GM23248 (cell line): ENCODE data around the gene DYNLRB1. TPM values are rescaled to one million over a fixed set of nuclear protein-coding genes. Genes with fewer than 3 reads are reported as not detected.

Experiments used
- DNase-seq: peaks from one replicate; pipeline ENCODE4 v3.0.0-alpha.2; 2015
- H2AFZ ChIP-seq: fragments of 200-600 bp; sonication (generic); 2 replicates; pipeline ENCODE4 v1.6.1; 2016; ENCODE audit warnings: antibody characterized with exemption
- H3F3A ChIP-seq: fragments of 200-600 bp; sonication (generic); 2 replicates; pipeline ENCODE4 v1.6.1; 2016; ENCODE audit warnings: mild to moderate bottlenecking, antibody characterized with exemption, mixed run types; ENCODE audit not compliant: insufficient read depth
- H3K27ac ChIP-seq: fragments of 200-600 bp; sonication (generic); 2 replicates; pipeline ENCODE4 v1.5.1; 2016; ENCODE audit warnings: mild to moderate bottlenecking
- H3K27me3 ChIP-seq: fragments of 200-600 bp; sonication (generic); replicated peaks from 2 replicates; pipeline ENCODE4 v1.6.1; 2016; ENCODE audit warnings: mild to moderate bottlenecking; ENCODE audit not compliant: insufficient read depth
- H3K36me3 ChIP-seq: fragments of 200-600 bp; sonication (generic); 2 replicates; pipeline ENCODE4 v1.6.1; 2016; ENCODE audit warnings: low read depth, mild to moderate bottlenecking
- H3K4me1 ChIP-seq: fragments of 200-600 bp; sonication (generic); 2 replicates; pipeline ENCODE4 v1.6.1; 2016; ENCODE audit warnings: mild to moderate bottlenecking; ENCODE audit not compliant: insufficient read depth
- H3K4me2 ChIP-seq: fragments of 200-600 bp; sonication (generic); one replicate; pipeline ENCODE4 v1.6.1; 2016; ENCODE audit warnings: mild to moderate bottlenecking; ENCODE audit not compliant: unreplicated experiment
- H3K4me3 ChIP-seq: fragments of 200-600 bp; sonication (generic); 2 replicates; pipeline ENCODE4 v1.5.1; 2016; ENCODE audit warnings: mild to moderate bottlenecking
- H3K79me2 ChIP-seq: fragments of 200-600 bp; sonication (generic); 2 replicates; pipeline ENCODE4 v1.6.1; 2016; ENCODE audit warnings: mild to moderate bottlenecking; ENCODE audit not compliant: insufficient read depth
- H3K9ac ChIP-seq: fragments of 200-600 bp; sonication (generic); 2 replicates; pipeline ENCODE4 v1.6.1; 2016; ENCODE audit warnings: mild to moderate bottlenecking
- H3K9me2 ChIP-seq: fragments of 200-600 bp; sonication (generic); 2 replicates; pipeline ENCODE4 v1.6.1; 2016; ENCODE audit warnings: mixed run types, mild to moderate bottlenecking, moderate library complexity; ENCODE audit not compliant: insufficient read depth
- H3K9me3 ChIP-seq: fragments of 200-600 bp; sonication (generic); one replicate; pipeline ENCODE4 v1.6.1; 2017; ENCODE audit warnings: low read depth
- H4K20me1 ChIP-seq: fragments of 200-600 bp; sonication (generic); 2 replicates; pipeline ENCODE4 v1.6.0; 2016; ENCODE audit not compliant: insufficient read depth
- EZH2 ChIP-seq: fragments of 200-600 bp; sonication (generic); IDR thresholded peaks from 2 replicates; pipeline ENCODE4 v1.6.1; 2018; ENCODE audit warnings: antibody characterized with exemption, mild to moderate bottlenecking; ENCODE audit not compliant: insufficient read depth, poor library complexity, severe bottlenecking
- EZH2phosphoT487 ChIP-seq: fragments of 200-600 bp; sonication (generic); IDR thresholded peaks from 2 replicates; pipeline ENCODE4 v1.6.1; 2018; ENCODE audit warnings: antibody characterized with exemption, moderate library complexity, mild to moderate bottlenecking, low read depth; ENCODE audit not compliant: insufficient read depth
- WGBS, 2 experiments: methylation state at CpG; one replicate each; pipeline ENCODE4 v1.1.6; 2015 to 2017; ENCODE audit warnings: low lambda C conversion rate in 2 of 2, low coverage in 1 of 2; ENCODE audit errors: missing lambda C conversion rate in 2 of 2; 5-methylcytosine and 5-hydroxymethylcytosine counted together
- in situ Hi-C: fragments of 300-500 bp; cut with MboI; formaldehyde crosslinking; loops from 2 replicates; pipeline ENCODE4 v1.15.0; 2020
- polyA plus RNA-seq: library from polyadenylated mRNA; unstranded; fragments of >200 nt; fragmentation: Nextera tagmentation; extraction: Ambion mirVana; gene quantifications from 2 replicates; pipeline ENCODE4 v1.2.1, GENCODE V29; 2016
- total RNA-seq: library from RNA; depleted of rRNA; stranded (reverse); fragments of >200 nt; shearing (Covaris generic); gene quantifications from 2 replicates; pipeline ENCODE4 v1.2.3, GENCODE V29; 2014

Gene DYNLRB1
- total and polyA plus RNA-seq, 2 experiments from 2014 or later = 100 to 279 TPM

- H3K27me3 ChIP-seq = no peaks in the 10 kb centered on the region
- no peaks in the 10 kb centered on the region for H3K9me3 ChIP-seq
- H3K4me1 ChIP-seq = peaks cover 42% of the 10 kb centered on the region
- no peak overlapping the region for H3K4me3 ChIP-seq
- H4K20me1 ChIP-seq = 0 out of 2 replicates have a peak, but pooled peaks cover 4% of the 10 kb centered on the region
- TF ChIP-seq EZH2phosphoT487 = no peak
- TF ChIP-seq EZH2 = no peak
- H3K27ac ChIP-seq = peak overlapping the region; percentile 77
- no peaks in the 10 kb centered on the region for H3K9me2 ChIP-seq
- H3K79me2 ChIP-seq = peaks cover 86% of the 10 kb centered on the region
- H3K4me2 ChIP-seq = no peak overlapping the region
- peaks cover 55% of the 10 kb centered on the region for H3F3A ChIP-seq
- no peak overlapping the region for H2AFZ ChIP-seq
- no peak for DNase-seq
- 0 out of 2 replicates have a peak overlapping the region, but pooled peaks have one; percentile 53 for H3K9ac ChIP-seq
- in situ Hi-C loops = no loop called here
- 93 to 94% methylated on average over 11 of the region's 11 CpGs for WGBS, 2 experiments
- H3K36me3 ChIP-seq = peaks cover 30% of the 10 kb centered on the region
Measured at GRCh38 chr20:34524426-34524825, 8.2 kb downstream of the DYNLRB1 start.

DNA sequence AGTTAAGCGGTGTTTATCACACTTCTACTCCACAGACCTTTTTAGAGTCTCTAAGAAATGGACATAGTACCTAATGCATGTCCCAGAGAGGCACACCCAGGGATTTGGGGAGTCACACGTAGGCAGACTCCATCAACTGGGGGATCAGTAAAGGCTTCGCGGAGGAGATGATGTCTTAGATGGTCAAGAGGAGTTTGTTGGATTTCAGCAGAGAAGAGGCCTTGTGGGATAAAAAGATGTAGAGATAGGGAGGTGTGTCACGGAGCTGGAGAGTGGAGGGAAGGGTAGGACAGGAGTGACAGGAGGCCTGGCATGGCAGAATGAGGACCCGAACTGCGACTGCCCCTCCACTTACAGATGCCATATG is 9.1 kb downstream of the DYNLRB1 start:
- H3K9ac ChIP-seq = peak overlapping the region; percentile 50
- peaks cover 29% of the 10 kb centered on the region for H3K36me3 ChIP-seq
- no peaks in the 10 kb centered on the region for H3K9me3 ChIP-seq
- peak overlapping the region; percentile 50 for H3K4me2 ChIP-seq
- H3F3A ChIP-seq = peaks cover 55% of the 10 kb centered on the region
- 58 to 61% methylated on average over 7 of the region's 7 CpGs for WGBS, 2 experiments
- no peaks in the 10 kb centered on the region for H3K27me3 ChIP-seq
- DNase-seq = no peak
- in situ Hi-C loops = no loop called here
- H3K27ac ChIP-seq = peak overlapping the region; percentile 89
- H2AFZ ChIP-seq = no peak overlapping the region
- TF ChIP-seq EZH2phosphoT487 = no peak
- no peak for TF ChIP-seq EZH2
- H3K4me3 ChIP-seq = no peak overlapping the region
- 0 out of 2 replicates have a peak, but pooled peaks cover 4% of the 10 kb centered on the region for H4K20me1 ChIP-seq
- peaks cover 85% of the 10 kb centered on the region for H3K79me2 ChIP-seq
- H3K4me1 ChIP-seq = peaks cover 42% of the 10 kb centered on the region
- H3K9me2 ChIP-seq = no peaks in the 10 kb centered on the region

- Histone ChIP-seq H3K27ac (peak overlapping the region; percentile 89), H3K4me2 (peak overlapping the region; percentile 61), H3K4me3 (no peak overlapping the region), H2AFZ (no peak overlapping the region), H3K4me1 (peaks cover 42% of the 10 kb centered on the region), H3K9me2 (no peaks in the 10 kb centered on the region), H3K27me3 (no peaks in the 10 kb centered on the region), H3K9ac (peak overlapping the region; percentile 69), H3F3A (peaks cover 55% of the 10 kb centered on the region), H3K9me3 (no peaks in the 10 kb centered on the region), H3K79me2 (peaks cover 85% of the 10 kb centered on the region), H4K20me1 (0 out of 2 replicates have a peak, but pooled peaks cover 4% of the 10 kb centered on the region), H3K36me3 (peaks cover 33% of the 10 kb centered on the region)
- 2 to 6% methylated on average over 14 of the region's 14 CpGs for WGBS, 2 experiments
- peak; percentile 99 for DNase-seq
- in situ Hi-C loops = no loop called here
- no peak for TF ChIP-seq EZH2
- no peak for TF ChIP-seq EZH2phosphoT487
Measured at GRCh38 chr20:34525709-34526416, 9.6 kb downstream of the DYNLRB1 start.

DNA sequence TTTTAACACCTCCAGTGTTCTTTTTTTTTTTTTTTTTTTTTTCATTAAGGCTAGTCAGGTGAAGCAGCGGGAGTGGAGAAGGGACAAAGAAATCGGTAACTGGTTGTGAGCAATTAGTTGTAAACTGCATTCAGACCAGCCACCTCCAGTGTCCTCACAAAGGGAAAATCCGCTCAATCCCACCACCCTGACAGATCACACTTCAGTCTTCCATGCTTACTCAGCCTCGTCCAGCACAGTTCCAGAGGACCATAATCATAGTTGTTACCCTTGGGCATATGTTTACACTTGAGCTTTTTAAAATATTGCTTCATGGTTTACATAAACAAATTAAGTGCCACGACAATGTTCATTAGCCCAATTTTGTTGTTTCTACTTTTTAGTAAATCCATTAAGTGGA is 10.2 kb downstream of the DYNLRB1 start:
- H3K36me3 ChIP-seq = peaks cover 33% of the 10 kb centered on the region
- H2AFZ ChIP-seq = no peak overlapping the region
- no peaks in the 10 kb centered on the region for H3K9me2 ChIP-seq
- DNase-seq = peak; percentile 17
- H3K4me3 ChIP-seq = no peak overlapping the region
- peaks cover 42% of the 10 kb centered on the region for H3K4me1 ChIP-seq
- H3K27me3 ChIP-seq = no peaks in the 10 kb centered on the region
- WGBS, 2 experiments = 63 to 74% methylated on average over 5 of the region's 5 CpGs
- in situ Hi-C loops = no loop called here
- H3K79me2 ChIP-seq = peaks cover 85% of the 10 kb centered on the region
- H3K4me2 ChIP-seq = peak overlapping the region; percentile 61
- peaks cover 54% of the 10 kb centered on the region for H3F3A ChIP-seq
- H3K27ac ChIP-seq = peak overlapping the region; percentile 89
- H3K9me3 ChIP-seq = no peaks in the 10 kb centered on the region
- H3K9ac ChIP-seq = peak overlapping the region; percentile 69
- H4K20me1 ChIP-seq = 0 out of 2 replicates have a peak, but pooled peaks cover 4% of the 10 kb centered on the region
- TF ChIP-seq EZH2 (no peak), EZH2phosphoT487 (no peak)
